Islet precursor cell (in vitro differentiated cells): Measurements from ENCODE around the gene USH1C.

Source experiments
- DNase-seq: peaks from one replicate; pipeline ENCODE4 v3.0.0-alpha.2; 2018

USH1C gene

GRCh38 chr11:17524221-17524620 is 20.0 kb downstream of the USH1C start:
- no peak for DNase-seq

- DNase-seq, result no peak
Observed at GRCh38 chr11:17522655-17523054, 21.6 kb downstream of the USH1C start.

GRCh38 chr11:17521106-17521900 is 22.9 kb downstream of the USH1C start:
- no peak for DNase-seq

DNA sequence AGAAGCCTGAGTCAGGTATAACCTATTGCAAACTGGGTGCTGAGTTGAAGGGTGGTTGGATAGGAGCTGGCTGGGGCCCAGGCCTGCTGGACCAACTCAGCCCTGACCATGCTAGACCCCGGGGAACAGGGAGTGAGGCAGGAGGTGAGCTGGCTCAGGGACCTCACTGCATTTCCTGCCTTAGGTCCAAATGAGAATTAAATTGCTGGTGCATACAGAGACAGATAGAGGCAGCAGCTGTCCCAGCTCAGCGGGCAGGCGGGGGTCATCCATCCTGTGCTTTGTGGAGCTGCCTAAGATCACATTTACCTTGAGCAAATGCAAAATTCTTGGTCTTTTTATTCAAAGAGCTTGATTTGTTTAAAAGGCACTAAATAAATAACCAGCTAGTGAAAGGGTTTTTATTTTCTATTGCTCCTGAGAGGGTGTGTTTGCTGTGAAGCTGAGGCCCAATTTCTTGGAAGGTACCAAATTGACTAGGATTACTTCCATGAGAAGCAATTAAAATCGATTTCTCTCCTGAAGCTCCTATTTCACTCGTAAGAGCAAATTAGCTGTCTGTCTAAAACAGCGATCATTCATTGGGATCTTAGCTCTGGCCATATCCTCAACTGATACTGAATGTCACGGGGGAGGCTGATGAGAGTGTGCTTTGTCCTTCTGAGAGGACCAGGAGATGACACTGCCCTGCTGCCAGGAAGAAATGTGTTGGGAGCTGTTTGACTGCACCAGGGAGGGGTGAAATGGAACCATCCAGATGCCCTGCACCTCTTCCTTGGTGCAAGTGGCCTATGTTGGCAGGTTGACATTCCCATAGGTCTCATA is 24.9 kb downstream of the USH1C start:
- no peak for DNase-seq

DNA sequence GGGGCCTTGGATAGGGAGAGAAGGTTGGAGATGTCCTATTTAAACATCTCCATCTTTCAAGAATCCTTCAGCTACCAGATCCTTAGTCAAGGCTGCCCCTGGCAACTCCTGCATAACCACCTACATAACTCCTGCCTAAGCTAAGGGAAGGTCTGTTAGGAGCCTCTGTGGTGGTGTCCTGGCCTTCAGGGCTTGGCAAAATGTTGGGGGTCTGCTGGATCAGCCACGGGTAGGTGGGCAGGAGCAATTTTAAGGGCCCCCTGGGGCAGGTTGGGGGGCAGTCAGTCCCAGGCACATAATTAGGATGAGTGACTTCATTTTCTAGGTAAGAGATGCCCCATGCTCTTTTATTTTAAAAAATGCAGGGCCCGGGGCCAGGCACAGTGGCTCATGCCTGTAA is 25.9 kb downstream of the USH1C start:
- no peak for DNase-seq

DNA sequence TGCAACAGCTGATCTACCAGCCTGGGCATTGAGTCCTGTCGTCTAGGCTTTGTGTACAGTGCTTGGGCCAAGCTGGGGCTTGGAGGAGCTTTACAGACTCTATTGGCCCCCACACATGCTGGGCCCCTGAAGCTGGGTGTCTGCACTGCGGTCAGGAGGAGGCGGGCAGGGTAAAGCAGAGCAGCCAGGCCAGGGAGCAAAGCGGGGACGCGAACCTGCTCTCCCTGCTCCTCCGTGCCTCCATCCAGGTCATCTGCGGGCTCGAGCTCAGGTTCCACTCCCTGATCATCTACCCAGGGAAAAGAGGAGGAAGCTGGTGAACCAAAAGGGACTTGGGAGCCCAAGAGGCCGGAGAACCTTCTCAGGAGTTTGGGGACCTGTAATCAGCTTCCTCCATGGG is 27.0 kb downstream of the USH1C start:
- DNase-seq, result no peak

DNA sequence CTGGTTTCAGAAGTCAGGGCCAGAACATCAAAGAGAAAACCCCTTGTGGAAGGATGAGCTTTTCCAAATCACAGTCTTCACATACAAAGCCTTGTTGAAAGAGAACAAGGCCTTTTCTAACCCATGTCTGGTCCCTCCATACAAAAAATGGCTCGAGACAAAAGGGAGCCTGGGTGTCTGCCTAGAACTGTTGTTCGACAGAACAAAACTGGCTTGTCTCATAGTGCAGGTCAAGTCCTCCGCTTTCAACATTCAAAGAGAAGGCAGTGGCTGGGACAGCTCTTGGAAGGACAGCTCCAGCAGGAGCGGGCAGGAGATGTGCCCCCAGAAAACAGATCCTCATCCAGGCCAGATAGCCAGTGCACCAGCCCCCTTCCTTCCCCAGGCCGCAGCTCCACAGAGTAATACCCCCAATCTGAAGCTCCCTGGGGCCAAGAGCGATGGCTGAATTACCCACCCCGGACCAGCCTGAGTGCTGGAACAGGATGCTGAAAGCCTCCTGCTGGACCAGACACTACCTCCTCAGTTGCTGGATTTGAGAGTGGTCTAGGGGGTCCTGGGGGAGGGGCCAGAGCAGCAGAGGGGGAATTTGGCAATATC is 27.6 kb downstream of the USH1C start:
- no peak for DNase-seq

GRCh38 chr11:17515443-17516176 is 28.6 kb downstream of the USH1C start:
- no peak for DNase-seq

GRCh38 chr11:17514476-17514875 is 29.7 kb downstream of the USH1C start:
- no peak for DNase-seq

- DNase-seq, result no peak
Observed at GRCh38 chr11:17513853-17514252, 30.4 kb downstream of the USH1C start.

GRCh38 chr11:17512101-17512500 is 32.1 kb downstream of the USH1C start:
- DNase-seq, result no peak

DNA sequence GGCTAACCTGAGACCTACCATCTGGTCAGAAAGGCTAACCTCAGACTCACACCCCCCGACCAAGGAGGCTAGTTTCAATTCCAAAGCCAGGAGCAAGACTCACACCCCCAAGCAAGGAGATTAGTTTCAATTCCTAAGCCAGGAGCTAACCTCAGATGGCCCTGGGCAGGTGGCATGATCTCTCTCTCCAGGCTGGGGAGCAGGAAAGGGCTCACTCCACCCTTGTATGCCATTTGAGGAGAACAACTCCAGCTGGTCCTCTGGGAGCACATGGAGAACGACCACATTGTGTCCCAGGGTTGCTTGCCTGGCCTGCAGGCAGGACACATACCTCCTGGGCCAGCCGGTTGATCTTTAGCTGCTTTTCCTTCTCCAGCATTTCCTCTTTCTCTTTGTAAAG is 32.6 kb downstream of the USH1C start:
- DNase-seq, result no peak

GRCh38 chr11:17510507-17511206 is 33.6 kb downstream of the USH1C start:
- DNase-seq, result no peak

DNA sequence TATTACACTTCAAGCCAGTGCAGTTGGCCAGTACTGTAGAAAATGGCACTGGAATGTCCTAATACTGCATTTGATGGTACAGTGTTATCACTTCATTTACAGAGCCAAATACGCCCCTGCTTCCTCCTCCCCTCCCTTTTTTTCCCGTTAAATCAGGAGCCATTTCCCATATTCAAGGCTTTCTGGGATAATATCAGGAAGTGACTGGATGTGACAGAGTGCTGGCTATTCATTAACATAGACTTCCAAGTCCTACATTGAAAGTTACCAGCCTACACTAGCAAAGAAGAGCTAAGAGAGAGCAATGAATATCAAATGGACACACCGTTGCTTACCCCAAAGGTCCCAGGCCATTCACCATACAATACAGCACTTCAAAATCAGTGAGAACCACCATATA is 35.4 kb downstream of the USH1C start:
- DNase-seq, result no peak

DNA sequence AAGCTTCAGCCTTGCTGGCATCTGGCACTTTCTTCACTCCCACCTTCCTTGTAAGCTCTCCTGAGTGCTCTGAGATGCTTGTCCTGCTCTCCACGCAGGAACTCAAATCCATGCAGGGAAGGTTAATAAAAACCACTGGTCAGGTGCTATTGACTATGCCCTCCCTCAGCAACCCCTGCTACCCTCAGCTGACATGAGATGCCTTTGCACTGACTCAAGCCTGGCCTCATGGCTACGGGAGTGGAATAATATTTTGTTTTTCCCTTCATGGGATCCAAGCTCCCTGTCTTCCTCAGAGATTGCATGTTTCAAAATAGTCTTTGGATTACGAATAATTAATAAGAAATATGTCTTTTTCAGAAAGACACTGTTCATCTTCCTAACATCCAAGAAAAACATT is 35.9 kb downstream of the USH1C start:
- no peak for DNase-seq

DNA sequence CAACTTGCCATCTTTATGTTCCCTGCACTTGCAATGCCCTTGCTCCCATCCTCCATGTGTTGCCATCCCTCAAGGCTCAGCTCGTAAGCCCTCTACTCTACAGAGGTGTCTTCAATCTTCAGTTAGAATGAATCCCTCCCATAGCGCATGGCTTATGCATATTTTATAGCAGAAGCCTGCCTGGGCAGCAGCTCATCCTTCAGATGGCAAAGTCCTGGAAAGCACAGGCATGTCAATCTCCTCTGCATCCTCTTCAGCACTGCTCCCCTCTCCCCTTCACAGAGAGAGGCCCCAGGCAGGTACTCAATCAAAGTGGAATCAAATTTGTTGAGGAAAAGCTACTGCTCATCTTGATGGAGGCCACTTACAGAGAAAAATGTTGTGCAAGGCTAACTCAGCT is 36.4 kb downstream of the USH1C start:
- no peak for DNase-seq

DNA sequence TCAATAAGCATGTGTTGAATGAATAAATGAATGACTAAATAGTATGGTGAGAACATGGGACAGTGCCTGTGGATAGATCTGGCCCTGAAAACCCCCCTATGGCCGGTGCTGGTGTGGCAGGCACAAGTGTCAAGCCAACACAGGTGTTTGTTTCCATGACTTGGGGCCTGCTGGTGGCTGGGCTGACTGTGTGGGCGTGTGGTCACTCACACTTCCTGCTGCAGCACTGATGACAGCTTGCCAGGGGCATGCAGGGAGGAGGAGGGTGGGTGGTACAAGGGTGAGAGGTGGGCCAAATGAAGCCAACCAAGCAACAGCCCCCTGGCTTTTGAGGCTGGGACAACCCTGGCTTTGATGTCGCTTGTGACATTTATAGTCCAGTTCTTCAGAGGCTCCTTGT is 37.3 kb downstream of the USH1C start:
- DNase-seq, result no peak

DNA sequence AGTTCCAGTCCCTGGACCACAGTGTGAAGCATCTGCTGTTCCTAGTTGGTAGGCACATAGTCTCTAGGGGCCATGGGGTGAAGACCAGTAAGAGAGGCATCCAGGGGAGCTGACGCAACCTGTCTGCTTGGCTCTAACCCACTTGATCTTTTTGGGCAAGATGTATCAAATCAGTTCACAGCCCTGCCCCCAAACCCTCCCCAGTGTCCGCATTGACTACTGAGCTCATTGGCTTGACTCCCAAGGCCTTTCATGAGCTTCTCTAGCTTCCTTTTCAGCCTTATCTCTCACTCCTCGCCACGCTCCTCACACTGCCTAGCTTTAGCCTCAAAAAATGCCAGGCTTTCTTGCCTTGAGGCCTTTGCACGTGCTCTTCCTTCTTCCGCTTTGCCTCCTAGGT is 37.9 kb downstream of the USH1C start:
- no peak for DNase-seq

DNA sequence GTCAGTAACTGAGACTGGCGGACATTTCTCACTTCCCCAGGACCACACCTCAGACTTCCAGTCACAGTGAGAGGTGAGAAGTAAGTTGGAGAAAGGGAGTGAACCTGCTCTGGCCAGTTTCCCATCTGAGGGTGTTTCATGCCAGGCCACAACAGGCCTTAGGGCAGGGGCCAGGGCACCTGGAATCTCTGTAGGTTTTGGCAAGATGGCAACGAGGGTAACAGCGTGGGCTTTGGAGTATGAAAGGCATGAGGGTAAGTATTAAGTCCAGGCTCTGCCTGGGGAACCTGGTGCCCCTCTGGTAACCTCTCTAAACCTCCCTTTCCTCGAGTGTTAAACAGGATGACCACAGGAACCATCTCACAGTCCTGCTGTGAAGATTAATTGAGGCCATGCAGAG is 39.1 kb downstream of the USH1C start:
- DNase-seq, result no peak

GRCh38 chr11:17504330-17505107 is 39.7 kb downstream of the USH1C start:
- peak; percentile 79 for DNase-seq

- DNase-seq, result no peak
Observed at GRCh38 chr11:17502630-17503029, 41.6 kb downstream of the USH1C start.

DNA sequence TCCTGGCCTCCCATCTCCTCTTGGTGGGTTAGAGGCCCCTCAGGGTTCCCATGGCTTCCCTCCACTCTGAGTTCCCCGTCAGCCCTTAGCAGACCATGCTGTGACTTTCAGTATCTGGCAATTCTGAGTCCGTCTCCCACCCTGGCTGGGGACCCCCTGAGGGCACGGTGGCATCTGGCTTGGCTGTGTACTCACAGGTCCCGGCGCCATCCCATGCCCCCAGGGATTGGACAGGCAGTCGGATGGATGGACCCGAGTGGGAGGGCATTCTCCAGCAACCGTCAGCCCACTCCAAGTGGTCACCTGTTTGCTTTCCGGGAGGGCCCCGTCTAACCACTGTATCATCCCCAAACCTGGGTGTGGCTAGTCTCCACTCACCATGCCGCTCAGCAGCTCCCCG is 43.5 kb downstream of the USH1C start:
- no peak for DNase-seq
